Common myeloid progenitor, CD34-positive (primary cell): ENCODE measurements around the gene PPP1R13B.

Experiments used
- CTCF ChIA-PET: fragments of 350-600 bp; sonication (Branson Sonifier 250); formaldehyde crosslinking; loops from one replicate; lab custom pipeline; 2021; ENCODE audit warnings: antibody characterized with exemption; lab: Charles Lee
- POLR2A ChIA-PET: fragments of 350-600 bp; sonication (Branson Sonifier 250); formaldehyde crosslinking; loops from one replicate; lab custom pipeline; 2021; ENCODE audit warnings: antibody characterized with exemption; lab: Charles Lee
- DNase-seq, 3 donors: peaks; one replicate each; pipeline versions ENCODE4 v3.0.0 to v3.0.0-alpha.2; 2013
- H3K27ac ChIP-seq, 2 experiments: 1 replicate in 1 of 2; 2 replicates in 1 of 2; pipeline ENCODE4 v1.7.0; 2013; ENCODE audit warnings: inconsistent platforms in 2 of 2, low read length in 2 of 2, mild to moderate bottlenecking in 2 of 2, low read depth in 1 of 2, moderate library complexity in 1 of 2; ENCODE audit not compliant: severe bottlenecking in 2 of 2, insufficient read depth in 1 of 2, poor library complexity in 1 of 2
- H3K27me3 ChIP-seq, 5 experiments: replicated peaks in 2 of 5; 1 replicate in 3 of 5; 2 replicates in 2 of 5; pipeline versions ENCODE4 v1.6.1 to v1.7.0; 2013; ENCODE audit warnings: low read length in 4 of 5, mild to moderate bottlenecking in 2 of 5, moderate library complexity in 2 of 5, inconsistent platforms in 1 of 5; ENCODE audit not compliant: insufficient read depth in 5 of 5, control insufficient read depth in 4 of 5
- H3K36me3 ChIP-seq, 4 experiments: 1 replicate in 2 of 4; 2 replicates in 2 of 4; pipeline versions ENCODE4 v1.6.1 to v1.7.0; 2013; ENCODE audit warnings: low read length in 3 of 4, control low read depth in 1 of 4, mild to moderate bottlenecking in 1 of 4; ENCODE audit not compliant: control insufficient read depth in 4 of 4, insufficient read depth in 4 of 4
- H3K4me1 ChIP-seq, 4 experiments: 1 replicate in 3 of 4; 2 replicates in 1 of 4; pipeline versions ENCODE4 v1.6.1 to v1.7.1; 2013; ENCODE audit warnings: low read length in 3 of 4, mild to moderate bottlenecking in 3 of 4, control low read depth in 1 of 4, inconsistent platforms in 1 of 4, moderate library complexity in 1 of 4; ENCODE audit not compliant: control insufficient read depth in 4 of 4, insufficient read depth in 4 of 4; ENCODE audit errors: control extremely low read depth in 1 of 4
- H3K4me3 ChIP-seq, 7 experiments: 1 replicate in 4 of 7; 2 replicates in 3 of 7; pipeline versions ENCODE4 v1.5.1 to v1.7.0; 2013; ENCODE audit warnings: mild to moderate bottlenecking in 7 of 7, low read length in 6 of 7, moderate library complexity in 6 of 7, inconsistent platforms in 2 of 7, low read depth in 2 of 7, control low read depth in 1 of 7; ENCODE audit not compliant: insufficient read depth in 4 of 7, control insufficient read depth in 1 of 7; ENCODE audit errors: extremely low read depth in 1 of 7
- H3K9me3 ChIP-seq, 5 experiments: 1 replicate in 4 of 5; 2 replicates in 1 of 5; pipeline versions ENCODE4 v1.6.1 to v1.7.1; 2013; ENCODE audit warnings: low read length in 4 of 5, mild to moderate bottlenecking in 2 of 5, inconsistent platforms in 1 of 5, low read depth in 1 of 5, moderate library complexity in 1 of 5; ENCODE audit not compliant: control insufficient read depth in 4 of 5, insufficient read depth in 2 of 5; ENCODE audit errors: control extremely low read depth in 1 of 5
- WGBS: methylation state at CpG from one replicate; pipeline ENCODE4 v1.1.5; 2013; ENCODE audit not compliant: insufficient coverage; 5-methylcytosine and 5-hydroxymethylcytosine counted together

The PPP1R13B gene

GRCh38 chr14:103724116-103724515 lies 123.3 kb downstream of the PPP1R13B start:
- H3K9me3 ChIP-seq: no peaks in the 10 kb centered on the region
- POLR2A ChIA-PET: no interaction called here
- 54% methylated on average over 19 of the region's 20 CpGs for WGBS
- H3K4me3 ChIP-seq: no peak overlapping the region
- DNase-seq: peak; percentile 56 to 72 (median 56)
- H3K27me3 ChIP-seq: no peaks in the 10 kb centered on the region
- peaks cover 0 to 26% (median under 1%) of the 10 kb centered on the region in 4 experiments for H3K4me1 ChIP-seq
- no peak overlapping the region for H3K27ac ChIP-seq
- H3K36me3 ChIP-seq: peaks cover 0 to 32% (median 15%) of the 10 kb centered on the region in 4 experiments
- CTCF ChIA-PET: interaction anchor here (0.8 to 1.1 kb wide), 2 partner anchors 9 to 11 kb away, joined by 3 read pairs; partner anchors contain the start of gene XRCC3

GRCh38 chr14:103723748-103724081 lies 123.7 kb downstream of the PPP1R13B start:
- Histone ChIP-seq H3K4me3 (no peak overlapping the region), H3K27ac (no peak overlapping the region), H3K4me1 (peaks cover 0 to 24% (median under 1%) of the 10 kb centered on the region in 4 experiments), H3K9me3 (no peaks in the 10 kb centered on the region), H3K36me3 (peaks cover 0 to 28% (median 13%) of the 10 kb centered on the region in 4 experiments), H3K27me3 (no peaks in the 10 kb centered on the region)
- POLR2A ChIA-PET: no interaction called here
- WGBS: 86% methylated on average over 7 of the region's 7 CpGs
- CTCF ChIA-PET: interaction anchor here (0.8 to 1.1 kb wide), 2 partner anchors 9 to 10 kb away, joined by 3 read pairs; partner anchors contain the start of gene XRCC3
- DNase-seq: peak in 1 of 3 donors; percentile 20

- Histone ChIP-seq H3K4me1 (peaks cover 0 to 31% (median 6%) of the 10 kb centered on the region in 4 experiments), H3K4me3 (no peak overlapping the region), H3K27ac (no peak overlapping the region), H3K27me3 (no peaks in the 10 kb centered on the region), H3K36me3 (peaks cover 0 to 14% (median 5%) of the 10 kb centered on the region in 4 experiments), H3K9me3 (no peaks in the 10 kb centered on the region)
- no peak for DNase-seq
- POLR2A ChIA-PET: no interaction called here
- CTCF ChIA-PET: interaction anchor here (1.7 kb wide), 1 partner anchor 8 kb away, joined by 4 read pairs; no protein-coding TSS in a partner anchor
- 96% methylated on average over 19 of the region's 26 CpGs for WGBS
These were observed 125.8 kb downstream of the PPP1R13B start for GRCh38 chr14:103721334-103722120.

GRCh38 chr14:103719751-103720150 lies 127.6 kb downstream of the PPP1R13B start:
- H3K9me3 ChIP-seq: no peaks in the 10 kb centered on the region
- POLR2A ChIA-PET: no interaction called here

DNA sequence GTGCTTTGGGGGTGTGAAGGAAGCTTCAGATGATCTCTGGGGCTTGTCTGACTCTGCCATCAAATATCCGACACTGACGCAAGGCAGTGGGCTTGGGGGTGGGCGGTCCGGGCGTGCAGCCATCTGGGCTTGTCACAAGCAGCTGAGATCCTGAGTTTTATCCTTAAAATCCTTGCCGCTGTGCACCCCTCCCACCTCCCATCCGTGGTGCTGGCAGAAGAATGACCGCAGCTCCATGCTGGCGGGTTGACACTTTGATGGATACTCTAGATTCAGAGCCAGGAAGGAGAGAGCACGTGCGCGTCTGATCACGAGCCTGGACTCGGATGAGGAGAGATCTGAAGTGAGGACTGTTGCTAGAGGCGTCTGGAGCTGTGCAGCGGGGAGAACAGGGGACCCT lies 128.8 kb downstream of the PPP1R13B start:
- Histone ChIP-seq H3K36me3 (peaks cover 0 to 7% (median 0%) of the 10 kb centered on the region in 4 experiments), H3K4me3 (no peak overlapping the region), H3K9me3 (no peaks in the 10 kb centered on the region), H3K27ac (no peak overlapping the region), H3K4me1 (peaks cover 0 to 36% (median 17%) of the 10 kb centered on the region in 4 experiments), H3K27me3 (no peaks in the 10 kb centered on the region)
- CTCF ChIA-PET: interaction anchor here (0.7 to 1.2 kb wide), 5 partner anchors 11 to 52 kb away, joined by 3 to 4 read pairs (median 3); no protein-coding TSS in a partner anchor
- POLR2A ChIA-PET: no interaction called here
- no peak for DNase-seq
- WGBS: 86% methylated on average over 14 of the region's 16 CpGs

More at GRCh38 chr14:103719751-103720150, 127.6 kb downstream of the PPP1R13B start:
- 88% methylated on average over 5 of the region's 8 CpGs for WGBS
- H3K27me3 ChIP-seq: no peaks in the 10 kb centered on the region
- peaks cover 0 to 39% (median 9%) of the 10 kb centered on the region in 4 experiments for H3K4me1 ChIP-seq
- no peak for DNase-seq
- CTCF ChIA-PET: interaction anchor here (1.0 to 1.7 kb wide), 2 partner anchors 10 to 24 kb away, joined by 3 to 4 read pairs; no protein-coding TSS in a partner anchor
- peaks cover 0 to 3% (median 0%) of the 10 kb centered on the region in 4 experiments for H3K36me3 ChIP-seq
- no peak overlapping the region for H3K4me3 ChIP-seq
- no peak overlapping the region for H3K27ac ChIP-seq

DNA sequence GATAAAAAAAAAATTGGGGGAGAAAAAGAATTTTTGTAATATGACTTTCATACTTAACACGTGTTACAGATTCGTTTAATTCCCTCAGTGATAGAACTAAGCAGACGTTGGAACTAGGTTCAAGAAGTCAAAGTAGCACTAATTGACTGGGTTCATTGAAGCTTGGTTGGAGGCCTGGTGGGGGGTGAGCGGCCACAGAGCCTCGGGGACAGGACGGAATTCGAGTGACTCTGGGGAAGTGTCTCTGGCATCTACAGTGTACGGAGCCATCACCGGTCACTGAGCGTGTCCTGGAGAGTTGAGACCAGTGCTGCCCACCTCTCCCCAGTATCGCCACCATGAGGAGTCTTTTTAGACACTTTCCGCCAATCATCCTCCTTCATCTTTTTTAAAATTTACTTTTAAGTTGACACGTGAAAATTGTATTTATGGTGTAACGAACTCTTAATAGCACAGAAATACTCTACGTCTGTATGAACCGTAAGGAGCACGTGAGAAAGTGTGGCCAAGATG lies 130.4 kb downstream of the PPP1R13B start:
- Histone ChIP-seq H3K27me3 (no peaks in the 10 kb centered on the region), H3K36me3 (peaks cover 0 to 24% (median 0%) of the 10 kb centered on the region in 4 experiments), H3K27ac (no peak overlapping the region), H3K4me3 (peak overlapping the region in 4 of 7 experiments; percentile 75 to 88 (median 78)), H3K4me1 (peaks cover 0 to 36% (median 17%) of the 10 kb centered on the region in 4 experiments), H3K9me3 (no peaks in the 10 kb centered on the region)
- ChIA-PET CTCF (no interaction called here), POLR2A (no interaction called here)
- no peak for DNase-seq
- WGBS: 90% methylated on average over 14 of the region's 17 CpGs
